GM21717 (cell line): Measurements from ENCODE around the gene ARPP21.
"Not testable (repeated sequence)": the region's sequence is repeated elsewhere in the genome, so short reads cannot be mapped to it uniquely, and the experiment has no call there.

ENCODE experiments used
- ATAC-seq: cut with Tn5 transposase; IDR thresholded peaks from one replicate; pipeline ENCODE4 v1.9.1; 2021; ENCODE audit warnings: mild to moderate bottlenecking, moderate library complexity; ENCODE audit not compliant: unreplicated experiment

ARPP21 gene

DNA sequence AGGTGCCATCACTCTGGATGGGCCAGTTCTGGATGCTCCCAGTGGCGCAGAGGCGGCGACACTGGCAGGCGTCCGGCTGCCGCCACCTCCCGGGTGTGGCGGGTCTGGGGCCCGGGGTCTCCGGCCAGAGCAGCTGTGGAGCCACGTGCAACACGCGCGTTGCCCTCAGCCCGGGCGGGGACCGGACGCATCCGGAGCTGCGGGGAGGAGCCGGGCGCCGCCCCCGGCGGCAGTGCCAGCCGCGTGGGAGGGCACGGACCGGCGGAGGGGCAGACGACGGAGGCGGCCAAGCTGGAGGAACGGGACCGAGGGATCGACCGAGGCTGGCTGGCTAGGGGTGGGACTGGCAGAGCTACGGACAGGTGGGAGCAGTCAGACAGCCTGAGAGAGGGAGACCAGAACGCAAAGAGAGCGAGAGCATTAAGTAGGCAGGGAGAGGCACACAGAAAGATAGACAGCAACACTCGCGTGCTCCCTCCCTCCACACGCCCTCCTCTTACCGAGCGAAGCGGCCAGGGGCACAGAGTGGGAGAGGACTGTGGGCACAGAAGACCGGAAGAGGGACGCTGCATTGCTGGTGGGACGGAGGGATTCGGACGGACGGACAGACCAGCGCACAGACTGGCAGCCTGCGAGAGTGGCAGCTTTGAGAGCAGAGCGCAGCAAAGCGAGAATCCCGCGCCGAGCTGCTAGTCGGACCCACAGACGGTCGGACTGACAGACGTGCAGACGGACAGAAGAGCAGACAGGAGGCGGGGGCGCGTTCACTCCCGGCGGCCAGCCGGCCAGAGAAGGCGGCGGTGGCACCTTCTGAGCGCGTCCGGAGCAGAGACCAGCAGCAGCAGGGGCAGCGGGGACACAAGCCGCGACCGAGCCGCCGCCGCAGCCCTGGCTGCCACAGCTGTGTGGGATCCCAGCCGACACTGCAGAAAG lies at the start of gene ARPP21:
TSS of gene ARPP21 (plus strand) at position 272 of the 933 bp plus-strand sequence. CDS start 42,227 bp downstream, outside the sequence.
- ATAC-seq, result no peak

GRCh38 chr3:35592589-35593295 lies 46.6 kb upstream of the ARPP21 start:
- peak; percentile 71 for ATAC-seq

DNA sequence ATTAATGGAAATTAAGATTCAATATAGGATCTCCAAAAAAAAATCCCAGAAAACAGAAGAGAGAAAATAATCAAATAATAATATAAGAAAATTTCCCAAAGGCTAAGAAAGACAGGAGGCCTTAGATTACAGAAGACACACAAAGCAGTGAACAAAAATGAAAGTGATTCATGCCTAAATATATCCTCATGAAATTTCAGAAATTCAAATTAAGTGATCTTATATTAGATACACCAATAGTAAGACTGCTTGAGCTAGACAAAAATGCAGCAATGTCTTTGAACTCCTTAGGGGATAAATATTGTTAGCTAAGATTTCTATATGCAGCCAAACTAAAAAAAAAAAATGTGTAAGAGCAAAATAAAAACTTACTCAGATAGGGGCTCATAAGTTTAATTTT lies 44.6 kb upstream of the ARPP21 start:
- ATAC-seq, result no peak

DNA sequence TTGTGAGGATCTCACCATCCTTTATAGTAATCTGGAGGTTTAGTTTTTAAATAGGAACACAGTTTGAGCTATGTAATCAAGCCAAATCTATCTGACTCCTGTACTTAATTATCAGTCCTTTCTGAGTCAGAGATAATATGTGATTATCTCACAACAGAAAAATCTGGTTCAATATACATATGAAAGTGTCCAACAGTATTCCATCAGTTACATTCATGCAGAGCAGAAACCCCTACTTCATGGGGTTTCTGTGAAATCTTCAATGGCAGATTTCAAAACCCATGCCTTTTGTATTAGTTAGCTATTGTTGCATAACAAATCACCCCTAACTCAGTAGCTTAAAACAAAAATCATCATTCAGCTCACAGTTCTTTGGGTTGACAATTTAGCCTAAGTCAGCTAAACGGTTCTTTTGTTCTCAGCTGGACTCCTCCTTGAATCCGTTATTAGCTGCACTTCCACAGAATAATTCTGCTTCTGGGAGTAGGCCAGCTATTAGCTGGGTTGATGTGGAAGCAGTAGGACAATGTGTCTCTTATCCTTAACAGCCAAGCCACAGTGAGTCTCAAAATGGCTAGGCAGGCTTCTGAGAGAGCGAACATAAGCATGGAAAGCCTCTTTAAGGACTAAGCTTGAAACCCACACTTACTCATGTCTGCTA lies 42.9 kb upstream of the ARPP21 start:
- no peak for ATAC-seq

GRCh38 chr3:35597490-35597889 lies 41.8 kb upstream of the ARPP21 start:
- ATAC-seq, result no peak

DNA sequence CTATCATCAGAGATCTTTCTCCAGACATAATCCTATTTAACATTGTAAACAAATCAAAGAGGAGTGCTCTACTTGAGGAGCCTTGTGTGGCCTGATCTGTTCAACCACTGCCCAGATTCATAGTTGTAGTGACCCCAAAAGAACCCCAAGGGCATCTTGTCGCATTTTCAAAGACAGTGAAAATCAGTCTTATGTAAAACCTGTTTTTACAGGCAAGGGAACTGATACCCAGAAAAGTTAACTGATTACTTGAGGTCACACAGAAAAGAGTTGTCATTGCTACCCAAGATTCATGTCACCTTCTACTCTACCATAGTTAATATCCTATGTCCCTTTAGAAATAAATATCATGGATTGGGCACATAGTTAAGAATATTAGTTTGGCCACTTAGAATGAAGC lies 40.5 kb upstream of the ARPP21 start:
- ATAC-seq, result no peak

GRCh38 chr3:35601959-35602358 lies 37.4 kb upstream of the ARPP21 start:
- no peak for ATAC-seq

DNA sequence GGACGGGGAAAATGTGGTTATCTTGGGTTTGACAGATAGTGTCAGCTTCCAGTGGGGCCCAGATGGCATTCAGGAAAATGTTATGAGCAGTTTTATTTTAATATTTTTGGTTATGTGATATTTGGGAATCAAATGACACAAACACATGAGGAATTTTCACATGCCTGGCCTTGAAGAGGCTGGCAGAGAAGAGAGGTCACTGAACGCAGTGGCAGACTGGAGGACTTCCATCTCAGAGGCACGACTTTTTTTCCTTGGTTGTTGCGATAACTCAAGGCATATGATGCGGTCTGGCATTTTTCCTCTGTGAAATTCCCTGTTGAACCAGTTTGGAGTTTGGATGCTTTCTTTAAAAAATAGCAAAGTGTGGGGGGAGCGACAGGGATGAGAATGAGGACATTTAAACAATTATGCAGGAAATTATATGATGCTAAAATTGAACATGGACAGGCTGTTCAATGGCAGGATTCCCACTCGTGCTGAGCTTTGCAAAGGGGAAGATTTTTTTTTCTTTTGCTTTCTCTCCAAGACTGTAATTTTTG lies 36.9 kb upstream of the ARPP21 start:
- ATAC-seq, result no peak

GRCh38 chr3:35616346-35616745 lies 23.0 kb upstream of the ARPP21 start:
- no peak for ATAC-seq

GRCh38 chr3:35617370-35617769 lies 22.0 kb upstream of the ARPP21 start:
- ATAC-seq, result no peak

GRCh38 chr3:35620238-35620637 lies 19.1 kb upstream of the ARPP21 start:
- not testable (repeated sequence) for ATAC-seq

GRCh38 chr3:35624698-35625097 lies 14.6 kb upstream of the ARPP21 start:
- ATAC-seq, result no peak

DNA sequence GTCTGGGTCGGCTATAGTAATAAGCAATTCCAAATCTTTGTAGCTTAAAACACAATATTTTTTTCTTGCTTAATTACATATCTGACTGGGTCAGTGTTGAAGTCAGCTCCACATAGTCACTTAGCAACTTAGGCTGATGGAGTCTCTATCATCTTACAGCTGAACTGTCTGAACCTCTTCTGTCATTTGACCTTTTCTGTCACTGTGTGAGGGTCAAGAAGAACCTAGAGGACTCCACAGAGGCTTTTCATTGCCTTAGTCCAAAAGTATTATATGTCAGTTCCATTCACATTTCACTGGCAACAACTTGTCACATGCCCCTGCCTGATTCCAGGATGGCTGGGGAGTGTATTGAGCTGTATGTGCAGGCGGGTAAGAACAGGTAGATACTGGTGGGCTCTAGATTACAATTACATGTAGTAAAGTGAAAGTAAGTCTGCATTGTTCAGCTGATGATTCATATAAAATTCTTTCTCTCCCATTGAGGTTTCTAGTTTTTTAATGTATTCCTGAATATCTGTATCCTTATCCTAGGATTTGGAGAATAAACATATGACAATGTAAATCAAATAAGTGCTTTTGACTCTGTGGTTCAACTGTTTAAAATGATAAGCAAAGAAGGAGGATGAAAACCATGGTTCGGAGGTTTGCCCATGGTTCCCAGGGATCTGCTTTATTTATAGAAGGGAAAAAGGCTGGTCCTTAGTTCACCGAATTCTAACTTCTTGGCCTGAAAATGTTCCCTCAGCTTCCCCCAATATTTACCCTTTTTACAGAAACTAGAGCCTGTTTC lies 5.8 kb upstream of the ARPP21 start:
- no peak for ATAC-seq

DNA sequence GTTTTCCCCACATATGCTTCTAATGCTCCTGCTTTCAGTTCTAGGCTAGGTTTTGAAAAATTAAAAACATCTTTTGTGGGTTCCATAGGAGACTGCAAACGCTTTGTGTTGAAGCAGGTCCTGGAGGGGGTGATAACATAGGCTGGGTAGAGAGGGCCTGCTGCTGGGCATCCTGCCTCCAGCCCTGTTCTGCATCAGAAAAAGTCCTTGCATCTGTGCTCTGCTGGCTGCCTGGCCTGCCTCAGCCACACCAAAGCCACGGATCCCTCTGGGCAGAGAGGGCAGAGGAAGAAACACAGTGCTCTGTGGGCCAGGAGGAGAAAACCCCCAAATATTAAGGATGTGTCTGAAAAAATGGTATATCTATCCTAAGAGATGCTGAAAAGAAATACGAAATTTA lies 3.9 kb upstream of the ARPP21 start:
- ATAC-seq, result no peak

DNA sequence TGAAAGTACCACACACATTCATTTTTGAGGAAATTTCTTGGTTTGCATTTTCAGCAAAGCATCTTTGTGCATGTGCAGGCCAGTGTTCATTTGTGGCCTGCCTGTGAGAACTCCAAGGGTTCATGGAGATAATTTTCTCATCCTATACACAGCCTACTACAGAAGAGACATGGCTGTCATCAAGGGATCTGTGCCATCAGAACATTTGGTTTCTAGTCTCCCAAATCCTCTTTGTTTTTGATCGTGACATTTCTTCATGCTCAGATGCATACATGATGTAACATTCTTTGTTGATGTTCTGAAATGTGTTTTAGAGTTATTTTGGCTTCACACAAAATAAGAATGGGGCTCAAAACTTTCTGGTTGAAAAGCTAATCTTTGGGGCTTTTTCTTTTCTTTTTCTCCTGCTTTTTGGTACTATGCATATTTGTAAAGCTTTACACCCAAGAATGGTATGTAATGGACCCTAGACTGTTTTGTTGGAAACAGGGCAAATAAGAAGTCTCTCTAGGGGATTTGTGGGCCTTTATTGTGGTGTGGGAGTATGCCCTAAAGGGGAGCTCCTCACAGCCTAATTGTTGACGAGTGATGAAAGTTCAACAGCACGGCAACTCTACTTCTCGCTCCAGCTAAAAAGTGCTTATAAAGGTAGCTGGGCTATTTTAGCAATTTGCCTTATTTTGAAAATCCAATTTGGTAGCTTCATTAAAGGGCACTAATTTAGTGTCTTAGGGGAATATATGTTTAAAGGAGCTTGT lies 3.2 kb upstream of the ARPP21 start:
- ATAC-seq, result no peak

- no peak for ATAC-seq
Measured at GRCh38 chr3:35638251-35638979, 910 bp upstream of the ARPP21 start.

GRCh38 chr3:35638980-35639253 lies 408 bp upstream of the ARPP21 start:
- no peak for ATAC-seq

DNA sequence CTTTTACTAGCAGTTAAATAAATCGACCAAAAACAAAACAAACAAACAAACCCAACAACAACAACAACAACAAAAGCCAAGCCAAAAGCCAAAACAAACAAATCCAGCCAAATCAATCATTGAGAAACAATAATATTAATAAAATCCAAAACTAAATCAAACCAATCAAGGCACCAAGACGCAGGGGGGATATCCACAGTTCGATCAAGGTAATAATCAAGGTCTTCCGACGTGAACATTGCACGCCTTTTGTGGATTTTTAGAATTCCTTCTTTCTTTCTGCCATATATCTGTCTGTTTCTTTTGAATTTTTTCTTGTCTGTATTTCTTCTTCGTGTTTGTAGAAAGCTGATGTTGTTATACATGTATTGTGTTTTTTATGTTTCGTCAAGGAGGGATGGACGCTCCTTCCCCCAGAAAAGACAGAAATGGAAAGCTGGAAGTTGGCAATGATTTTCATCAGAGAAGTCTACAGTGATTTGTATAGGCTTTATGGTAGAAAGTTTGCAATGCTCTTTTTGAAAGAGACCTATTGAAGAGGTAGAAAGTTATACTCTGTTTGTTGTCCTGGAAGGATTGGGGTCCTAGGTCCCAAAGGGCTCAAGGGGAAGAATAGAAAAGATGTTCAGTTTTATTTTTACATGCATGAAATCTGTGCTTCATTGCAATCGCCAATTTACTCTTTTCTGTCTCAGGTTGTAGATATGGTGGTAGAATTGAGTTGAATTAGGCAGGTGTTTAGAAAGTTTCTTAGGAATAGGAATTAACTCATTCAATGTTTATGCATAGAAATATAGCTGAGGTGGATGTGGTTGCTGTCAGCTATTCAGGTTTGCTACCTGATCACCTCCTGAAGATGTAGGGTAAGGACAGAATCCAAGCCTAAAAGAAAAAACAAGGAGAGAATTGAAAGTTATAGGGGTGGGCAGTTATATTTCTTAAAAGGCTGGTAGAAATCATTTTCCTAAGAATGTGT lies 1.2 kb downstream of the ARPP21 start:
- ATAC-seq, result no peak
